Measurements from ENCODE around the gene NDEL1.

- TF ChIP-seq, protein P1, sequence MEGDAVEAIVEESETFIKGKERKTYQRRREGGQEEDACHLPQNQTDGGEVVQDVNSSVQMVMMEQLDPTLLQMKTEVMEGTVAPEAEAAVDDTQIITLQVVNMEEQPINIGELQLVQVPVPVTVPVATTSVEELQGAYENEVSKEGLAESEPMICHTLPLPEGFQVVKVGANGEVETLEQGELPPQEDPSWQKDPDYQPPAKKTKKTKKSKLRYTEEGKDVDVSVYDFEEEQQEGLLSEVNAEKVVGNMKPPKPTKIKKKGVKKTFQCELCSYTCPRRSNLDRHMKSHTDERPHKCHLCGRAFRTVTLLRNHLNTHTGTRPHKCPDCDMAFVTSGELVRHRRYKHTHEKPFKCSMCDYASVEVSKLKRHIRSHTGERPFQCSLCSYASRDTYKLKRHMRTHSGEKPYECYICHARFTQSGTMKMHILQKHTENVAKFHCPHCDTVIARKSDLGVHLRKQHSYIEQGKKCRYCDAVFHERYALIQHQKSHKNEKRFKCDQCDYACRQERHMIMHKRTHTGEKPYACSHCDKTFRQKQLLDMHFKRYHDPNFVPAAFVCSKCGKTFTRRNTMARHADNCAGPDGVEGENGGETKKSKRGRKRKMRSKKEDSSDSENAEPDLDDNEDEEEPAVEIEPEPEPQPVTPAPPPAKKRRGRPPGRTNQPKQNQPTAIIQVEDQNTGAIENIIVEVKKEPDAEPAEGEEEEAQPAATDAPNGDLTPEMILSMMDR (IDR thresholded peaks at IDR 0.05) = no peak
- TF ChIP-seq POLR2AphosphoS5 (IDR thresholded peaks at IDR 0.05) = no peak
- TF ChIP-seq POLR2A (IDR thresholded peaks at IDR 0.05) = no peak
- TF ChIP-seq EP300 (IDR thresholded peaks at IDR 0.05) = no peak
Measured at GRCh38 chr17:8413328-8413727, 22.4 kb upstream of the NDEL1 start.
